CD4-positive, alpha-beta T cell treated with Interleukin-17A for 4 hours (primary cell): ENCODE measurements around the gene SNTB2.

Experiments
- DNase-seq: peaks from one replicate; pipeline ENCODE4 v3.0.0-alpha.2; 2020; ENCODE audit warnings: mixed read lengths

SNTB2 gene

DNA sequence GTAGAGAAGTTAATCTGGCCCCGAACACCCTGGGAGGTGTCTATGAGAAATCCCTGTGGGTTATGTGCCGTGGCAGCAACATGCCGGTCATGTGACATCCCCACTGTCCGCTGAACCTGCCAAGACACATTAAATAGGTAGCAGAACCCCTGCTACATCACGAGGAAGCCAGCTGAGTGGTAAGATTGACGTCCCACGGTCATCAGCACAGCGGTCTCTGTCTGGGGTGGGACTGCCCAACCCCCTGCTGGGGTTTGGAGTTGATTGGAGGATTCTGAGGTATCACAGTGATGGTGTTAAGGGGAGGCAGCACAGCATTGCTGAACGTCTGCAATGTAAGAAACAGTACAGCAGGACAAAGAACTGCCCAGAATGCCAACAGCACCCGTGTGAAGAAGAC is 162.6 kb downstream of the SNTB2 start:
- DNase-seq = no peak

DNA sequence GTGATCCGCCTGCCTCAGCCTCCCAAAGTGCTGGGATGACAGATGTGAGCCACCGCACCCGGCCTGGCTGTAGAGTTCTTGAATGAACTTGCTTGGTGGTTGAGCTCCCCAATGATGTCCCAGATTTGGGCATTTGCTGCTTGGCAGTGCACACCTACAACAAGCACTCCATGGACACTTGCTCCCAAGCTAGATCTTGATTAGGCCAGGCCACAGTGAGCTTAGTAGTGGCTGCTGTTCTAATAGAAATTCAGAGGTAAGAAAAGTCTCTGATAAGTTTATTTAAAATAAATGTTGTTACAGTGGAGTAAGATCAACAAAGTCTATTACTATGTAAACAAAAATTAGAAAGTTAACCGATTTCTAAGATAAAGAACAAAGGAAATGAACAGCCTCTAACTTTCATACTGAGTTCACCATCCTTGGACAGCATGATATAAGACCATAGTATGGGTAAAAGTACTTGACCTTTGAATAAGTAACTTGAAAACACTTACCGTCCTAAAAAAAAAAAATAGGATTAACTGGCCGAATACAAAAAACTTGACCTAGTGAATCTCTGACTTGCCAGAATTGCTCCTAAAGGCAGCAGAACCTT is 163.7 kb downstream of the SNTB2 start:
- DNase-seq = no peak

DNA sequence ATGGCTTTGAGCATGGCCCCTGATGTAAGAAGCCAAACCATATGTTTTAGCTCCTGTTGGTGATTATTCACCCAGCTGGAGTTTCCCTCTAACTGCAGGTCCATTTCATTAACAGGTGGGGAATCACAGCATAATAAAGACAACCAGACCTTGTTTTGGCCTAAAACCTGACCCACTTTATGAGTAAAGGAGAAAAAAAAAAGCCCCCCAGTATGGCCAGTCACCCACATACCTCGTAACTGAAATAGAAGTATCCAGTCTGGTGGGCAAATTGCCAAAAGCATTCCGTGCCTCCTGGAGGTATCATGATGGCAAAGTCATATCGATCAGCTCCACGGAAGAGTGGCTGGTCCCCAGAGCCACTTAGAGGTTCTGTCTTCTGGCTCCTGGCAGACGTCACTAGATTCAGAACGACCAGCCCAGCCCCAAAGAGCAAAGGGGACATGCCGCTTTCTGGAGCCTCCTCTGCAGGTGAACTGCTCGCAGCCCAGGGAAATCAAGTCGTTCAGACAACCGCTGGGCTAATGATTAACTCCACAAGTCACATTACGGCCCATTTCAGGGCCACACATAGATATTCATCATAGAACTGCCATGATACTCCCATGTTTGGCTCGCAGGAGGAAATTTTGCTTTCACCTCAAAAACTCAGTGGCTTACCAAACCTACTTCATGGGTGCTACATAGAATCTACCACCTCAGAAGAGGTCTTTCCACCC is 164.5 kb downstream of the SNTB2 start, which contains the start of gene TMED6:
TSS of gene TMED6 (minus strand) at position 478 of the 719 bp plus-strand sequence. CDS start at position 445, 33 bp downstream.
- DNase-seq = no peak
